HG02759 (cell line): ENCODE results near the gene HMGN5.

Source experiments
- ATAC-seq: cut with Tn5 transposase; IDR thresholded peaks from one replicate; pipeline ENCODE4 v1.9.1; 2021; ENCODE audit warnings: mild to moderate bottlenecking, moderate library complexity; ENCODE audit not compliant: unreplicated experiment

The HMGN5 gene, protein sequence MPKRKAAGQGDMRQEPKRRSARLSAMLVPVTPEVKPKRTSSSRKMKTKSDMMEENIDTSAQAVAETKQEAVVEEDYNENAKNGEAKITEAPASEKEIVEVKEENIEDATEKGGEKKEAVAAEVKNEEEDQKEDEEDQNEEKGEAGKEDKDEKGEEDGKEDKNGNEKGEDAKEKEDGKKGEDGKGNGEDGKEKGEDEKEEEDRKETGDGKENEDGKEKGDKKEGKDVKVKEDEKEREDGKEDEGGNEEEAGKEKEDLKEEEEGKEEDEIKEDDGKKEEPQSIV

DNA sequence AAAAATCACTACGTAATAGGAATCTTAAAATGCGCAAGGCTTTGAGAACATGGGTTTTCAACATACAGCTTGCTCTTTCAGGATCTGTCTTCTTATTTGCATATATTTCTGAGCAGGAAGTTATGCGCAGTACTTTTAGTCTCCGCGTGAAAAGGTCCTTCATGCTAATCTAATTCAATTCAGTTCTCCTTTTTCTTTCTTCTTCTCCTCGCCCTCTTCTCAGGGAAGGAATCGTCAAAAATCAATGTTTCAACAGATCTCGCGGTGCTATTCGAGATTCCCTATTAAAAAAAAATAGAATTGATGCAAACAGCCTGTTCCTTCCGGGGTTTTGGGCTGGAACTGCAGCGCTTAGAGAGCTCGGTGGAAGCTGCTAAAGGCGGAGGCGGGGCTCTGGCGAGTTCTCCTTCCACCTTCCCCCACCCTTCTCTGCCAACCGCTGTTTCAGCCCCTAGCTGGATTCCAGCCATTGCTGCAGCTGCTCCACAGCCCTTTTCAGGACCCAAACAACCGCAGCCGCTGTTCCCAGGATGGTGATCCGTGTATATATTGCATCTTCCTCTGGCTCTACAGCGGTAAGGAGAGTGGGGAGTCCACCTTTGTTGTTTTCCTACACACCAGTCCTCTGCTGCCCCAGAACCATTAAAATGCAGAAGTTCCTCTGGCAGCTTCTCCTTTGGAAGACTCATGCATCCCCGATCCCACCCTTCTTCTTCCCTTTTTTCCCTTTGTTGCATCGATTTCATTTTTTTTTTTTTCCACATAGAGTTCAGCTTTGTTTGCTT is at the start of gene HMGN5, which contains the start of gene SH3BGRL:
HMGN5 (minus strand) TSS at position 243 of the 785 bp plus-strand sequence. CDS start 80,364 bp downstream, outside the sequence.
SH3BGRL (plus strand) TSS at position 432 of the 785 bp plus-strand sequence; CDS start at position 531, 99 bp downstream.
- peak; percentile 97 for ATAC-seq

DNA sequence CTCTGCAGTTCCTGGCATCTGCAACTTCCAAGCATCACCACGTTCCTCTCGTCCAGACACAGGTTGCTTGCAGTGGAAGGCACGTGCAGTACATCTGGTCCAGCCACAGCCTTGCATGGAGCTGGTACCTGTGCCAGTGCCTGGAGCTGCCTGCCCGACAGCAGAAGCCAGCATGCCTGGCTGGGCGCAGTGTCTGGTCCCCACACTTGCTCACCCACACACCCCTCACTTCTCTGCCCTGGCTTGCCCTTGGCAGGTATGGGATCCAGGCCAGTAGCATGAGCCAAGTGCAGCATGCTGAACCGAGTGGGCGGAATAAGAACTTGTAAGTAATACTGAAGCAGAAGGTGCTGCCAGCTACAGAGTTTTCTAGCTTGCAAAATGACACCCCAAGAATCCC is 40.0 kb upstream of the HMGN5 start:
- ATAC-seq, result no peak

DNA sequence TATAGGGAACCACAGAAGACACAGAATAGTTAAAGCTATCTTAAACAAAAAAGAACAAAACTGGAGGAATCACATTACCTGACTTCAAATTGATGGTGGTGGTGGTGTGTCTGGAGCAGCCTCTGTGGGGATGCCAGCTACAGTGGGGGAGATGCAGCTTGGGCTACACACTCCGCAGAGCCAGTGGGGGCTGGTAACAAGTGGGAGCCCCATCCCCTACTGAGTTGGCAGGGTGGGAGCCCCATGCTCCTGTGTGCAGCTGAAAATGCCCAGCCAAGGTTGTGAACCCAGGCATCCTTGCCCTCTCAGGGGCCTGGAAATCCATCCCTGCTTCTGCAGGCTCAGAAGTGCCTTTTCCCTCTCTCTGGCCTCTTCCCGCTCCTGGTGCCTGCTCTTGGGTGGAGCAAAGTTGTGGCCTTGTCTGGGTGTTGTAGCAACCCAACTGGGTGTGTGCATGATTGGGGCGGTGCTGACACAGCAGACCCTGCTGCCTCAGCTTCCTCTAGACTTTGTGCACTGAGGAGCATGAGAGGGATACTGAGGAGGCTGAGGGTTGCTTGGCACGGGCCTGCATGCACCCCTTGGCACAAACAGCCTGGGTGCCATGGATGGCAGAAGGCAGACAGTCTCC is 39.1 kb upstream of the HMGN5 start:
- ATAC-seq, result no peak

DNA sequence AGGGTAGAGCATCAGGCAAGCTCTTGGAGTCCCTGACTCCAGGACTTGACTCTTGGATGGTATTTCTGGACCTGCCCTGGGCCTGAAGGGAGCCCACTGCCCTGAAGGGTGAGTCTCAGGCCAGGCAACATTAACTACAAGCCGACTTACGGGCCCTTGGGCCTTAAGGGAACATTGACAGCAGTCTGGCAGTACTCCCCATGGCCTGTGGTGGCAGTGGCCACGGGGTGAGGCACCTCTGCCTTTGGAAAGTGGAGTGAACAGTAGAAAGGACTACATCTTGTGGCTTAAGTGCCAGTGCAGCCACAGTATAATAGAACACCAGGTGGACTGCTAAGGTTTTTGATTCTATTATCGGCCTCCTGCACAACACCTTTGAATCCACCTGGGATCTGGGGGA is 36.5 kb upstream of the HMGN5 start:
- ATAC-seq, result no peak

DNA sequence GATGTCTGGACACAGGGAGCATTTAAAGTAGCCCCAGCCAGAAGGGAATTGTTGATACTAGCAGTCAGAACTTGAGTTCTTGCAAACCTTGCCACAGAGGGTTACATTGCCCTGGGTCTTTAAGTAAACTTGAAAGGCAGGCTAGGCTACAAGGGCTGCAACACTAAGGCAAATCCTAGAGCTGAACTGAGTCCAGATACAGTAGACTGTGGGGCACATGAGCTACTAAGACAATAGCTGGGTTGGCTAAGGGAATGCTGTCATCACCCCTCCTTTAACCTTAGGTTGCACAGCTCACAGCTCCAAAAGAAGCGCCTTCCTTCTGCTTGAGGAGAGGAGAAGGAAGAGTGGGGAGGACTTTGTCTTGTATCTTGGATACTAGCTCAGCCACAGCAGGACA is 35.8 kb upstream of the HMGN5 start:
- no peak for ATAC-seq

DNA sequence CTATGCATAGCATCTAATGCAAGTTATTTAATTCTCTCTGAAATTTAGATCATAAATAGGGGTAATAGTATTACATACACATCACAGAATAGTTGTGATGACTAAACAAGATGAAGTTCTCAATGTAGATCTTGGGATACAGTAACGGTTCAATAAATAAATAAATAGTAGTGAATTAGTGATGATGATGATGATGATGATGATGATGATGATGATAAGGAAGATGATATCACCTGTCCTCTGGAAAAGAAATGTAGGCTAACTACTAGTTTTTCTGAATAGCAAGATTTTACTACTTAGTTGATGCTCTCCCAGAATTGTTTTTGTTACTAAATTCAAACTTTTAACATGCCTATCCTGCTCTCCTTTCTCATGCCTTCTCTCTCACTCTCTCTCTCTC is 30.5 kb upstream of the HMGN5 start:
- no peak for ATAC-seq

DNA sequence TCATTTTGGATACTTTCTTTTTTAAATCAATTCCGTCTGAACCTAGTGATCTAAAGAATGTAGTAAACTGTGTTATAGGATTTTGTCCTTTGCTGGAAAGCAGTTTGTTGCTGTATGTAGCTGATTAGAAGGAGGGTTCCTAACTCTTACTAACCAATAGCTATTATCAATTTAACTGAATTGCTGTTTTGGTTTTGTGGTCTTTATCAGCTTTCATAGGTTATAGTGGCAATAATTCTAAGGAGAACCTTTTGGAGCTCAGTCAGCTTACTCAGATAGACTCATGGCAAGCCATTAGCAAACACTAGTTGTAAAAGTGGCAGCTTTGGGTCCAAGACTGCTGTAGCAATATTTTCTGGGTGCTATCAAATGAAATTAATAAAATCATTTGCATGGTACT is 29.8 kb upstream of the HMGN5 start:
- no peak for ATAC-seq

DNA sequence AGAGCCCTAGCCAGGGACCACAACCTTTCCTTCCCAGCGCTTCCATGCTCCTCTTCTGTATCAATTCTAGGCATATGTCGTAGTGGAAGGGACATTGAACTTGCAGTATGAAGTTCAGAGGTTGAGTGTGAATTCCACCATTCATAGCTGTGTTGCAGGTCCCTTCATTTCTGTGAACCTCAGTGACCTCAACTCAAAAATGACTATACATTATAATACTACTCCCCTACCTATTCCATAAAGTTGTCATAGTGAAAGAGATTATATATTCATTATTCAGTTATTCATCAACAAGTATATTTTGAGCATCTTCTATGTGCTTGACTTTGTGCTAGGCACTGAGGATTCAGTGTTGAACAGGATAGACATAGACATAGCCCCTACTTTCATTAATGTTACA is 28.2 kb upstream of the HMGN5 start:
- ATAC-seq, result no peak

DNA sequence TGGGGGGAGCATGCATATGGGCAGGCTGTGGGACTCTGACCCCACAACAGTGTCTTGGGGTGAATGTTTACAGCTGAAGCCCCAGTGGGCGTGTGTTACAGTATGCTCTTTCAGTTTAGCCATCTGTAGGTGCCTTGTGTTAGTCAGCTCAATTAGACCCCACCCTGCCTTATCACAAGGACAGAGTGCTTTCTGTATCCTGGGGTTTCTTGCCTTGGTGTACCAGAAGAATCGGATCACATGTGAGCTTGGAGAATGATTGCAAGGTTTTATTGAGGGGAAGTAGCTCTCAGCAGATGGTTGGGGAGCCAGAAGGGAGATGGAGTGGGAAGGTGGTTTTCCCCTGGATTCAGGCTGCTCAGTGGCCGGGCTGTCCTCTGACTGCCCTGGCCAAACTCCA is 27.5 kb upstream of the HMGN5 start:
- ATAC-seq, result no peak

DNA sequence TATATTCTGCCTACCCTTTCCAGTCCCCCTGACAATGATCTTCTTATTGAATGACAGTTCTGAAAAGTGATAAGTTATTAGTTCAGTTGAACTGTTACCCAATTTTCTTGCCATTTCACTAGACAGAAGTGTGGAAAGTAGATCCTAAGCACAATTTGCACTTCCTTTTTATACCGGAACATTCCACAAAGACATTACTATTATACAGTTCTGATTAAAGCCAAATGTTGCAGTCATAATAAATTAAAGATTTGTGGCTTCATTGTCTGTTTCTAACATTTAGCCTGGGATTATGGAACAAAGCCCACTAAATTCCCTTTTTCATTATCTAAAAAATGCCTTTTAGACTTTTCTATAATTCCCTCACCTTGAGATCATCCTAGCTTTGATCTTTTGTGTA is 14.0 kb upstream of the HMGN5 start:
- ATAC-seq, result no peak

DNA sequence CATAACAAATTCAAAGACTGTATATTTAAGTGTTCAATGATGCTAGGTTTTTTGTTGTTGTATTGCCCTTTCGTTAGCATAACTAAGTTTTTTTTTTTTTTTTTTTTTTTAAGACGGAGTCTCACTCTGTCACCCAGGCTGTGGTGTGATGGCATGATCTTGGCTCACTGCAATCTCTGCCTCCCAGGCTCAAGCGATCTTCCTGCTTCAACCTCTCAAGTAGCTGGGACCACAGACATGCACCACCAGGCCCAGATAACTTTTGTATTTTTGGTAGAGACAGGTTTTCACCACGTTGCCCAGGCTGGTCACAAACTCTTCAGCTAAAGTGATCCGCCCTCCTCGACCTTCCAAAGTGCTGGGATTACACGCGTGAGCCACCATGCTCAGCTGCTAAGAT is 7.2 kb upstream of the HMGN5 start:
- no peak for ATAC-seq

DNA sequence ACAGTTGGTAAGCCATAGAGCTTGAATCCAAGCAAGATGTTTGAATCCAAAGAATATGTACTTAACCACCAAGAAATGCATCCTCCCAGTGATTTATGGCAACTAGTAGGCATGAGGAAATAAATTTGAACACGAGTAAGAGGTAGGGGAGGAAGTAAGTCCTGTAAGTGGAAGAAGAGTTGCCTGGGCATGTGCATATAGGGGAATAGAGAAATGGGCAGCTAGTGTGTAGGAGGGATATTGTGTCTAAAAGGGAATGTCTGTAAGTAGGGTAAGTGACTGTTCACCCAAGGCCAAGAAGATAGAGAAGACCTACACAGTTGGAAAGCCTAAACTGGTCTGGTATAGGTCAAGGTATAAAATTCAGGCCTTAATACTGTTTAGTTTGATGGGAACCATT is 4.8 kb upstream of the HMGN5 start:
- no peak for ATAC-seq

DNA sequence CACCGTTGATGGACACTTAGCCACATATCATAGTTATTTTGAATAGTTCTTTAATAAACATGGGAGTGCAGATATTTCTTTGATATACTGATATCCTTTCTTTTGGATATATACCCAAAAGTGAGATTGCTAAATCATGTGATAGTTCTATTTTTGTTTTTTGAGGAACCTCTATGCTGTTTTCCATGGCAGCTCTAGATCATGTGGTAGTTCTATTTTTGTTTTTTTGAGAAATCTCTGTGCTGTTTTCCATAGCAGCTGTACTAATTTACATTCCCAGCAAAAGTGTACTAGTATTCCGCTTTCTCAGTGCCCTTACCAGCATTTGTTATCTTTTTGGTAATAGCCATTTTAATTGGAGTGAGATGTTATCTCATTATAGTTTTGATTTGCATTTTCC is 3.8 kb upstream of the HMGN5 start:
- no peak for ATAC-seq

DNA sequence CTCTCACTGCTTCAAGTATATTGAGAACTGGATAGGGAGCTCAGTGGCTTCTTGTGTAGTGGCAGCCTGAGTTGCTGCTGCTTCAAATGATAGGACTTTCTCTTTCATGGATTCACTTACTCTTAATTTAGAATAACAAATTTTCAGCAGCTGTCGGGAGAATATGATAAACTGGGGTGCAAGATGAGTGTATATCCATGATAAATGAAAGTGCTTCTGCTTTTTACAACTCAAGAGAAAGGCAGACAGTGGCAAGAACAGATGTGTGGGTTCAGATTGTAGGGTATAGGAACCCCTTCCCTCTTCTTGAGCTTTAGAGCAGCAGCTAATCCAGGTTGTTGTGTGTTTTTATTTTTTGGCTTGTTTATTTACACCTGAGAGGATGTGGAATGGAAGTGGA is 1.2 kb upstream of the HMGN5 start:
- ATAC-seq, result no peak

DNA sequence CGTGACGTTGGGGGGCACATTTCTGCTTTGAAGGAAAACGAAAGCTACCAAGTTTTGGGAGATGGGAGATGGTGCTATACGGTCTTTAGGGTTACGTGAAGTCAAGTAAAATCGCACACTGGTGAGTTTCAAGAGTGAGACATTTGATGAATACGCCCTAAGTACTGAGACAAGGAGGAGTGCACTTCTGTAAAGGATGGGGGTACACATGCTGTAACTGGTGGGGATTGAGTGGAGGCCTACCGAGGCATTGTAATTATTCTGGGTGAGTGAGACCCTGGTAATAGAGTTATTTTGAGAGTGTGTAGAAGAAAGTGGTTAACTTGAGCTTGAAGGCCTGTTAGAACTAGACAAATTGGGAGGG is 725 bp upstream of the HMGN5 start:
- ATAC-seq, result no peak

DNA sequence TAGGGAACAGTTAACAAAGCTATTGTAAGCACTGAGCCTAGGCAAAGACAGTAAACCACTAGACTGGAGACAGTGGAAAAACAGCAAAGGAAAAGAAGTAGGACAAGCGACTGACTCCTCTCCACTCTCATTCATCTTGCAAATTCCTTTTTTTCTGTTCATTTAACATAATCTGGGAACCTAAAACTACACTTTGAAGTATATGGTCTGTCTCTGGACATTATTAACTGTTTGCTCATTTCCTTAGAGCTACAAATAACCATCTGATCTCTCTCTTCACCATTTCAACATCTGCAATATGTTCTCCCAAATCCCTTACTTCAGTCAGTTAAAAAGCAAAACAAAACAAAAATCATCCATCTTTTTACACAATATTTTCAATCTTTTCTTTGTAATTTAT is 642 bp downstream of the HMGN5 start:
- ATAC-seq, result no peak

DNA sequence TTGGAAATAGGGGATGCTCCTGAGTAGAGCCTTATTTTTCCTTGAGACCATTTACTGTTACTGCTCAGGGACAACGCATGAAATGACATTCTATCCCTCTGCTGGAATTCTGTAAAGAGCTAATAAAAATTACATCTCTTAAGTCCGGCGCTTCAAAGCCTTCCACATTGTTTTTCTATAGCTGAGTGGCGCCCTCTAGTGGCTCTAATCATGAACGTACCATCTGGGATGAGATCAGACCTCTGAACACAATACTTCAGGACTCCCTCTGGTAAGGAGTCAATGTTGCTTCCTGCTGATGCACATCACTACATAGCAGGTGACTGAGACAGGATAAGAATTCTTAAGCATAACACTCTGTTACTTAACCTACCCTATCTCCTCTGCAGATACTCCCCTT is 6.0 kb downstream of the HMGN5 start:
- peak; percentile 91 for ATAC-seq

DNA sequence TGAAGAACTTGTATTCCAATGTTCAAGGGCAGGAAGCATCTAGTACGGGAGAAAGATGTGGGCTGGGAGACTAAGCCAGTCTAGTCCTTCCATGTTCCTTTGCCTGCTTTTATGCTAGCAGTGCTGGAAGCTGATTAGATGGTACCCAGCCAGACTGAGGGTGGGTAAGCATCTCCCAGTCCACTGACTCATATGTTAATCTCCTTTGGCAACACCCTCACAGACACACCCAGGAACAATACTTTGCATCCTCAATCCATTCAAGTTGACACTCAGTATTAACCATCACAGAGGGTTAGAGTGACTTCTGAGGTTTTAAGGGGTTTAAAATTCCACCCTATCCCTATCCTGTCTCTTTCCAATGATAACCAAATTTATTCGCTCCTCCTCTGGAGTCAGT is 6.5 kb downstream of the HMGN5 start:
- no peak for ATAC-seq

DNA sequence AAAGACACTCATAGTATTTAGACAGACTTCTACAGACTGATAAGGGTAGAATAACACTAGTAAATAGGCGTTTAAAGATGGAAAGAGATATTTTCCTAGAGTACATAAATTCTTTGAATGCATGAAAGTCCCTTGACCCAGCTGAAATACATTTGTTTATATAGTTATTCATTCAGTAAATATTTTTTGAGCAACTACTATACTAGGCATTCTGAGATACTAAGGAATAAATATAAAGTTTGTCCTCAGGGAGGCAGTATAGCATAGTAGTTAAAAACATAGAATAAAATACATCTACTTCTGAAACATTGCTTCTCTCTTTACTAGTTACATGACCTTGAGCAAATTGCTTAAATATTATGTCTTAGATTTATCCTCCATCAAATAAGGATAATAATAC is 27.4 kb downstream of the HMGN5 start:
- no peak for ATAC-seq

DNA sequence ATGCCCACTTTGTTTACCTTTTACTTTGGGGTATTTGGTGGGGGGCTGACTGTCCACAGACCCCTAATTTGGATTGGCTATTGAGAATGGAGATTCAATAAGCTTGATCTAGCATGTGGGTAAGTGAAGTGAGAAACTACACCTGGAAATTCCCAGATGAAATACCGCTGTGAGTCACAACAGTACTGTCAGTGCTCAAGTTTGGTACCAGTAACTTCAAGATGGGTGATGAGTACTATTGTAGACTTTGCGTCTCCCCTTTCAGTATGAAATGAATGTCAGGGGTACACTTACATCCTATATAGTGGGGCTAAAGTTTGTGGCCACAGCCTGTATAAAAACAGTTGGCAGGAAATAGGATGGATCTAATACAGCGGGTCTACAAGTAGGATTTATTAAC is 33.3 kb downstream of the HMGN5 start:
- no peak for ATAC-seq

DNA sequence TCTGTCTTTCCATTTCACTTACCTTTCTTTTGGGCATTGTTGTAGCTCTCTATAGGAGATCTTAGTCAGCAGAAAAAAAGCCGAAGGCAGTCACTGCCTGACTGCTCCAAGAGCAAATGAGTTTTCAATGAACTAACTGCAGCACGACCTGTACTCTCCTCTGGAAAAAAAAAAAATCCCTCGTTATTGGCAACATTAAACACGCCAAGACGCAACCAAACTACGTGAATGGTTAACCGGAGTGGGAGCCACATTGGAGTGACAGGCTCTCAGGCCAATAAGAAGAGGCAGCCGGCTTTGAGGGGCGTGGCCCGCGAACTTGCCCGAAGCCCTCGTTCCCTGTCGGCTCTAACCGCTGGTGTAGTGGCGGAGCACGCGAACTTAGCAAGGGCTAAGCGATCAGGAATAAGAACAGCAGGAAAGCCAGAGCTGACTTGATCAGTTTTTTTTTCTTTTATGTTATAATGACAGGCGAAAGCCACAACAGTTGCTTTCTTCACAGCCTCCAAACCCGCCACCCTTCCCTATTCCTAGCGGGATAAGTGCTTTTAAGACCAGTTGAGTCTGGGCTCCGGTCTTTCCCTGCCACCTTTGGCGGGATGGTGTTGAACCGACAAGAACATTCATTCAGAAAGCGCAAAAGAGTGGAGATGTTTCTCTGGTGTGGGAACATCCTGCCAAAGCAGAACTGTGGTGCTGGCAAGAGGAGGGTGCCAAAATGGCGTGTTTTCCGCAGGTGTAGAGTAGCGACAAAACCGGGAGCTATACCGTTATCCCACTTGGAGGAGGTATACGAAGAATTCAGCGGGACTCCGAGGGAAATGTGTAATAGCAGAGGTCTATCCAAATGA is 80.0 kb downstream of the HMGN5 start:
- peak; percentile 95 for ATAC-seq
